ENCODE data around the gene TGFBI.
A peak's percentile ranks its signal among the peaks of the same experiment; 100 is the strongest.

TGFBI gene

DNA sequence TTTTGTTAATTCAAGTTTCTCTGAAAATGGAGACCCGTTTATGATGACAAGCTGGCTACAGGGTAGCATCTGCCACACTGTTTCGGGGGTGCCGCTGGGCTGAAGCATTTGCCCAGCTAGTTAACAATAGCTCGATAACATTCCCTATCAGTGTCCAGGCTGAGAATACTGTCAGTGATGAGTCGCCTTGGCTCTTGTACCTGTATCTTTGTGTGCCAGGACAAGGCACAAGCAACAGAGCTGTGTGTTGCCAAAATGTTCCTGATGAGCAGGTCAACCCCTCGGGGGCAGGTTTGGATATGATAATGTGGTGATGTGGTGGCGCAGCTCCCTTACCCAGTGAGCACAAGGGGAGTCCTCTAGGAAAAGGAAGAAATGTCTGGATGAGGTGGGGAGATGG is 7.0 kb downstream of the TGFBI start:
- Histone ChIP-seq H3K4me3 (ENCODE audit: extremely low read depth, insufficient read depth, low read length, poor library complexity, severe bottlenecking) (no peak overlapping the region), H3K27ac (ENCODE audit: low read depth, low read length, severe bottlenecking) (no peak overlapping the region), H3K9me3 (ENCODE audit: control insufficient read depth, low read length) (peaks cover 11% of the 10 kb centered on the region), H3K4me1 (ENCODE audit: control insufficient read depth, insufficient read depth, low read length, poor library complexity, severe bottlenecking) (peaks cover 31% of the 10 kb centered on the region), H3K36me3 (ENCODE audit: control insufficient read depth, insufficient read depth, low read length) (peaks cover 96% of the 10 kb centered on the region)
- WGBS, 2 experiments (ENCODE audit: insufficient coverage in 2 of 2): 97 to 99% methylated on average over 7 of the region's 7 CpGs

DNA sequence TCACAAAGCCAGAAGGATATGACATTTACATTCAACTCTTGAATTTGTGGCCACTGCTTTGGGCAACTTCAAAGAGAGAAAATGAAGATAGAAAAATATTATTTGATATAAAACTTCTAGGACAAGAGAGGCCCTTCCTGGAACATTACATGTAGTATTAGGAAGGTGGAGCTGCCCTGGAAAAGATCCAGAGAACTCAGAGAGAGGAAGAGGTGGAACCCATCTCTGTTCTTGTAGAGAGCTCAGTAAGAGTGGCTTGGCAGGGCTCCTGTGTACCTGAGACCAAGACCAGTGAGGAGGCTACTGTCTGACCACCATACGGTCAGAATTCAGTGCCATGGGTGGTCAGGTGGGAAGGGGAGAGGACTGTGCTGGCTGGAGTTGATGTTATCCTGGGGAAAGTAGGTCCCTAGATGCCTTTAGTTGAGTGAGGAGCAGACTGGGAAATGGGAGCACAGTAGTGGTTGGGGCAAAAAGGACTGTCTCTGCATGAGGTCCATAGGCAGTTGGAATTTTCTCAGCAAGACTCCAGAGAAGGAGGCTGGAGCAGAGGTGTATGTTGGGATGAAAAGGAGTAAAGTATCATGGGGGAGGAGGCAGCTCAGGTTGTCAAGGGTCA is 7.6 kb downstream of the TGFBI start:
- Histone ChIP-seq H3K9me3 (ENCODE audit: control insufficient read depth, low read length) (peaks cover 11% of the 10 kb centered on the region), H3K4me3 (ENCODE audit: extremely low read depth, insufficient read depth, low read length, poor library complexity, severe bottlenecking) (no peak overlapping the region), H3K36me3 (ENCODE audit: control insufficient read depth, insufficient read depth, low read length) (peaks cover 95% of the 10 kb centered on the region), H3K4me1 (ENCODE audit: control insufficient read depth, insufficient read depth, low read length, poor library complexity, severe bottlenecking) (peaks cover 29% of the 10 kb centered on the region), H3K27ac (ENCODE audit: low read depth, low read length, severe bottlenecking) (peak overlapping the region; percentile 11)
- whole genome bisulfite sequencing, 2 experiments (ENCODE audit: insufficient coverage in 2 of 2): 100% methylated on average over 1 of the region's 1 CpG; no CpG with 5 or more reads in 1 of the 2 experiments

DNA sequence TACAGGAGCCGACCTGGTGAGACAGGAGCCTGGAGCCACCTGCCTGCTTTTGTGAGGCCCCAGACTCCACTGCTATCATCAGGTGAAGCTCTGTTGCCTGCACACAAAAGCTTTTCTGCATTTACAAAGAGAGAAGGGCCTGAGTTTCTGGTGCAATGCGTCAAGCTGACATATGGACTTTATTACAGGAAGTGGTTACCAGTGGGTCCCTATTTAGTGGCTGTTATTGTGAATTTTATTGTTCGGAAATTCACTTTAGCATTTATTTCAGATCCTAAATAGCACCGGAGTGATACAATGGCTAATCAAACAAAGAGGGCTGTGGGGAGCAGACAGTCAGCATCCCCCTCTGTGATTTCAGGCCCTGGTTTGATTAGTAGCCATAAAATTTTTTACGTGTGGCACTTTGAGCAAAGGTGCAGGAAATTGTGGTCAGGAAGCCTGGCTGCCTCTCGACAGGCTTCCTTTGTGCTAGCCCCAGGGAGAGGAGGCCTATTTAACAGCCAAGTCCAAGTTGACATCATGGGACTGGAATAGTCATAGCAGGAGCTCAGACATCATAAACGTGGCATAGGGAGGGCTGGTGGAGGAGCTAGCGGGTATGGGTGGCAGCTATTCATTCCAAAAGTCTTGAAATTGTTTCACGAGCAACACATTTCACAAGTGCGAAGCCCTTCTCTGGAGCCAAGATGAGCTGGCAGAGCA is 8.4 kb downstream of the TGFBI start:
- Histone ChIP-seq H3K27ac (ENCODE audit: low read depth, low read length, severe bottlenecking) (peak overlapping the region; percentile 11), H3K9me3 (ENCODE audit: control insufficient read depth, low read length) (peaks cover 11% of the 10 kb centered on the region), H3K4me1 (ENCODE audit: control insufficient read depth, insufficient read depth, low read length, poor library complexity, severe bottlenecking) (peaks cover 29% of the 10 kb centered on the region), H3K36me3 (ENCODE audit: control insufficient read depth, insufficient read depth, low read length) (peaks cover 94% of the 10 kb centered on the region), H3K4me3 (ENCODE audit: extremely low read depth, insufficient read depth, low read length, poor library complexity, severe bottlenecking) (no peak overlapping the region)
- 89 to 90% methylated on average over 7 to 8 of the region's 10 CpGs for WGBS, 2 experiments (ENCODE audit: insufficient coverage in 2 of 2)

DNA sequence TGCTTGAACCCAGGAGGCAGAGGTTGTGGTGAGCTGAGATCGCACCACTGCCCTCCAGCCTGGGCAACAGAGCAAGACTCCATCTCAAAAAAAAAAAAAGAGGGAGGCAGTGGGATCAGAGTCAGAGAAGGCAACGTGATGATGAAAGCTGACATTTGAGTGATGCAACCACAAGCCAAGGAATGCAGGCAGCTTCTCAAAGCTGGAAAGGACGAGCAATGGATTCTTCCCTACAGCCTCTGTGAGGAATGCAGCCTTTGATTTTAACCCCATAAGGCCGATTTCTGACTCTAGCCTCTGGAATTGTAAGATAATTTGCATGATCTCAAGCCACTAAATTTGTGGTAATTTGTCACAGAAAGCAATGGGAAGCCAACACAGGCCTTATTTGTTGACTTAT is 9.8 kb downstream of the TGFBI start:
- no peak overlapping the region for H3K27ac ChIP-seq (ENCODE audit: low read depth, low read length, severe bottlenecking)

DNA sequence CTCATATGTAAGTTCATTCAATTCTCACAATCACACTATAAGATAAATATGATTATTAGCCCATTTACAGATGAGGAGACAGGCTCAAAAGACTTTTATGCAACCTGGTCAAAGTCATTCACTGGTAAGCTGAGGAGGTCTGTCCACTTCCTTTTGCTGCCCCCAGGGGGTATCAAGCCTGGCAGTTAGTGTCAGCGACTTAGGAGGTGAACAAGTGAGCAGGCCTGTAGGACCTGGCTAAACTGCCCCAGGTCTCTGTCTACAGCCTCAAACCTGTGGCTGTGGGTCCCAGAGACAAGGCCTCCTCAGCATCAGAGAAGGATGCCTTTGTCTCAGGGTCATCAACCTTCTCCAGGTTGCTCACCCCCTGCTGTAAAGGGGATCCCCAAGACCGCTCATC is 10.4 kb downstream of the TGFBI start:
- Histone ChIP-seq H3K4me3 (ENCODE audit: extremely low read depth, insufficient read depth, low read length, poor library complexity, severe bottlenecking) (no peak overlapping the region), H3K27ac (ENCODE audit: low read depth, low read length, severe bottlenecking) (no peak overlapping the region)
- 88 to 100% methylated on average over 1 to 2 of the region's 2 CpGs for WGBS, 2 experiments (ENCODE audit: insufficient coverage in 2 of 2)

More for the DNA sequence above, 9.8 kb downstream of the TGFBI start:
- Histone ChIP-seq H3K9me3 (ENCODE audit: control insufficient read depth, low read length) (peaks cover 11% of the 10 kb centered on the region), H3K4me3 (ENCODE audit: extremely low read depth, insufficient read depth, low read length, poor library complexity, severe bottlenecking) (no peak overlapping the region), H3K36me3 (ENCODE audit: control insufficient read depth, insufficient read depth, low read length) (peaks cover 84% of the 10 kb centered on the region), H3K4me1 (ENCODE audit: control insufficient read depth, insufficient read depth, low read length, poor library complexity, severe bottlenecking) (peaks cover 19% of the 10 kb centered on the region)
- 86 to 90% methylated on average over 2 to 3 of the region's 4 CpGs for WGBS, 2 experiments (ENCODE audit: insufficient coverage in 2 of 2)

DNA sequence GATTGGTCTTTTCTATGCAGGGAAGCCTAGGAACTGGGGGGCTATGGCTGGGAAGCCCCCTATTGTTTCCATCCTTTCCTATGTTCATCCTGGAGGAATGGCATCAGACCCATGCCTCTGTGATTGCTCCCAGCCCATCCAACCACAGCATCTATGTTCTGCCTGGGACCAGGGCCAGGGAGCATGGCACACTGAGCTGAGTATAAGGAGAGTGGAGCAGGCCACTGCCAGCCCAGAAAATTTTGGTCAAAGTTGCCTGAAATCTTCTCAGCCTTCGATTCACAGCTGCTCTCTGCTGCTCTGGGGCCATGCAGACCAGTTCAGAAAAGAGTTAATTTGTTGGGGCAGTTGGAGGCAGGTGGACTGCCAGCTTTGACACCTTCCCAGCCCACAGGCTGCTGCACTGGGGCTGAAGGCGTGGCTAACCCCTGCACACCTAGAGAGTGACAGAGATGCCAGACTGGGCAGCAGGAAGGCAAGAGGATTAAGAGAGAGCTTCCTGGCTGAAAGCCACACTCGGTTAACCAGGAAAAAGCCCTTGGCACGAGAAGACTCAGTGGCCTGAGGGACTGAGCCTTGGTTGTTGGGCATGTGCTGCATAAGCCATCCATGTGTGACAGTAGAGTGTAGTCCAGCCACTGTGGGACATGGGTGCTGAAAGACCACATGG is 12.1 kb downstream of the TGFBI start:
- H3K4me1 ChIP-seq (ENCODE audit: control insufficient read depth, insufficient read depth, low read length, poor library complexity, severe bottlenecking): peaks cover 18% of the 10 kb centered on the region
- no peak overlapping the region for H3K4me3 ChIP-seq (ENCODE audit: extremely low read depth, insufficient read depth, low read length, poor library complexity, severe bottlenecking)
- H3K9me3 ChIP-seq (ENCODE audit: control insufficient read depth, low read length): peaks cover 11% of the 10 kb centered on the region
- H3K36me3 ChIP-seq (ENCODE audit: control insufficient read depth, insufficient read depth, low read length): peaks cover 84% of the 10 kb centered on the region
- no peak overlapping the region for H3K27ac ChIP-seq (ENCODE audit: low read depth, low read length, severe bottlenecking)
- WGBS, 2 experiments (ENCODE audit: insufficient coverage in 2 of 2): 92 to 94% methylated on average over 4 of the region's 4 CpGs

More for the DNA sequence above, 10.4 kb downstream of the TGFBI start:
- Histone ChIP-seq H3K4me1 (ENCODE audit: control insufficient read depth, insufficient read depth, low read length, poor library complexity, severe bottlenecking) (peaks cover 20% of the 10 kb centered on the region), H3K36me3 (ENCODE audit: control insufficient read depth, insufficient read depth, low read length) (peaks cover 84% of the 10 kb centered on the region), H3K9me3 (ENCODE audit: control insufficient read depth, low read length) (peaks cover 11% of the 10 kb centered on the region)

DNA sequence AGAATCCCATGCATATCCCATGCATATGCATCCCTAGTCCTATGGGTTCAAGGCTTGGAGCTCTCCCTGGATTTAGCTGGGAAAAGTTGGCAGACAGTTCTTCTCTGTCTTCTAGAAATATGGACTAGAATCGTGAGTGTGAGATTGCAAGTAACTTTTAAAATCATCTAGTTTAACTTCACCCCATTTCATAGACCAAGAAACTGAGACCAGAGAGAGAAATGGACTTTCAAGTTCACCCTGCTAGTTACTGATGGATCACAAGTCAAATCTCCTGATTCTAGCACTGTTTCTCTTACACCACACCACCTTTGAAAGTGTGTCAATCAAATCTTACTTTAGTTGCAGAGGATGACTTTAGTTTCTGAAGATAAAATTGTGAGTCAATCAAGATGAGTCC is 13.4 kb downstream of the TGFBI start:
- H3K9me3 ChIP-seq (ENCODE audit: control insufficient read depth, low read length): peaks cover 11% of the 10 kb centered on the region
- peaks cover 18% of the 10 kb centered on the region for H3K4me1 ChIP-seq (ENCODE audit: control insufficient read depth, insufficient read depth, low read length, poor library complexity, severe bottlenecking)
- WGBS, 2 experiments (ENCODE audit: insufficient coverage in 2 of 2): no CpG with 5 or more reads among the region's 1 CpG
- peak overlapping the region; percentile 69 for H3K27ac ChIP-seq (ENCODE audit: low read depth, low read length, severe bottlenecking)
- H3K4me3 ChIP-seq (ENCODE audit: extremely low read depth, insufficient read depth, low read length, poor library complexity, severe bottlenecking): no peak overlapping the region
- peaks cover 85% of the 10 kb centered on the region for H3K36me3 ChIP-seq (ENCODE audit: control insufficient read depth, insufficient read depth, low read length)

DNA sequence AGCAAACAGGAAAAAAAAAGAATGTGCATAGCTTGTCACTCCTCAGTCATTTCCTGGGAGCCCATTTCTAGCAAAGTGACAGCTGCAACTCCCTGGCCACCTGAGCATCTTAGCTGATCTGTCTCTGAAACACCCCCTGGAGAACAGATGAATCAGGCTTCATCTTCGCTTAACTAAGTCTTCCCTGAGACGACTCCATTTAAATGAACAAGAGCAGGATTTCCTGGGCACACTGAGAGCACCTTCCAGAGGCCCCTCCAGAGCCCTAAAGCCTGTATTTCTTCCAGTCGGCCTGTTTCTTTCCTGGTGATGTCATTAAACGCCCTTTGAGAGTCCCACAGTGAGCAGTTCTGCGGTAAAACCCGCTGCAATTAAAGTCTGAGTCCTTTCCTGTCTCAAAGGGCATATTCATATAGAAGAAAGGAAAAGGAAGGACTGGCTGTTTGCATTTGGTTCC is 13.9 kb downstream of the TGFBI start:
- Histone ChIP-seq H3K9me3 (ENCODE audit: control insufficient read depth, low read length) (peaks cover 11% of the 10 kb centered on the region), H3K36me3 (ENCODE audit: control insufficient read depth, insufficient read depth, low read length) (peaks cover 85% of the 10 kb centered on the region), H3K4me1 (ENCODE audit: control insufficient read depth, insufficient read depth, low read length, poor library complexity, severe bottlenecking) (peaks cover 18% of the 10 kb centered on the region), H3K27ac (ENCODE audit: low read depth, low read length, severe bottlenecking) (peak overlapping the region; percentile 69), H3K4me3 (ENCODE audit: extremely low read depth, insufficient read depth, low read length, poor library complexity, severe bottlenecking) (no peak overlapping the region)
- whole genome bisulfite sequencing, 2 experiments (ENCODE audit: insufficient coverage in 2 of 2): 40 to 51% methylated on average over 5 to 6 of the region's 6 CpGs

DNA sequence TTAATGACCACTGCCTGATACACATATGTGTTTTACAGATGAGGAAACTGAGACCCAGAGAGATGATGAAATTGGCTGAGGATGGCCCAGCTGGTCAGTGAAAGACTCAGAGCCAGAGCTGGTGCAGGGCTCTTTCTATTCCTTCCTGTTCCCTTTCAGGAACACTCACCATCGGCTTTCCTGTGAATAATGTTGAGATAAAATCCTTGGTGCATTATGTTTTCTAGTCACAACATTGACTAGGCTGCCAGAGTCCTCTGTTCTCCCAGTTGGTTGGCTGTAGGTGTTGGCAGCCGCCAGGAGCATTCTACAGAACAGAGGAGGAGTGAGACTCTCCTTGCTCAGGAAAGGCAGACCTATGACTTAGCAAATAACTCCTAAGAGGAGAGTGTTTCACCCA is 14.8 kb downstream of the TGFBI start:
- peaks cover 18% of the 10 kb centered on the region for H3K4me1 ChIP-seq (ENCODE audit: control insufficient read depth, insufficient read depth, low read length, poor library complexity, severe bottlenecking)
- peaks cover 85% of the 10 kb centered on the region for H3K36me3 ChIP-seq (ENCODE audit: control insufficient read depth, insufficient read depth, low read length)
- 100% methylated on average over 1 of the region's 2 CpGs; no CpG with 5 or more reads in 1 of the 2 experiments for WGBS, 2 experiments (ENCODE audit: insufficient coverage in 2 of 2)
- peak overlapping the region; percentile 69 for H3K27ac ChIP-seq (ENCODE audit: low read depth, low read length, severe bottlenecking)
- H3K9me3 ChIP-seq (ENCODE audit: control insufficient read depth, low read length): peaks cover 4% of the 10 kb centered on the region
- H3K4me3 ChIP-seq (ENCODE audit: extremely low read depth, insufficient read depth, low read length, poor library complexity, severe bottlenecking): no peak overlapping the region

DNA sequence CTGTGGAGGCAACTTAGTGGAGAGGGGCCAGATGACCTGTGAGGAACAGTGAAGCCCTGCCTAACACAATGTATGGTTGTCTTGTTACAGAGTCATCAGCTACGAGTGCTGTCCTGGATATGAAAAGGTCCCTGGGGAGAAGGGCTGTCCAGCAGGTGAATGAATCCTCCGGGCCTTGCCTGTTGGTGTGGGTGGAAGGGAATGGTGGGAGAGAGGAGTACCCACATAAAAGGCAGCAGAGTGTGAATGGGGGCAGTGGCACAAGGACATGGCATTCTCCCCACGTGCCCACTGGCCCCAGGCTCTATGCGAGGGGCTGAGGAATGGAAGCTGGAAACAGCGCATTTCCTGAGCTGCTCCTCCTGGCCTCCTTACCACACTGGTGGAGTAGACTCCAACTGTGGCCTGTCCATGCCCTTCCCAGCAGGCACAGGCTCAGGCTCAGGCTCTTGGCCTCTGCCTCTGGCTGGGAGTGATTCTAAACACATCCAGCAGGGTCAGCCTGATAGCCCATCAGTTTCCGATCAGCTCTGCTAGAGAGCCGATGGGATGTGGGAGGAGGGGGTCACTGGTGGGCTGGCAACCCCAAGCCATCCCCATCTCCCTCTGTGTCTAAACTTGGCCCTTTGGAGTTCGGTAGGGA is 15.3 kb downstream of the TGFBI start:
- peaks cover 16% of the 10 kb centered on the region for H3K4me1 ChIP-seq (ENCODE audit: control insufficient read depth, insufficient read depth, low read length, poor library complexity, severe bottlenecking)
- WGBS, 2 experiments (ENCODE audit: insufficient coverage in 2 of 2): 92 to 95% methylated on average over 6 to 8 of the region's 8 CpGs
- no peak overlapping the region for H3K27ac ChIP-seq (ENCODE audit: low read depth, low read length, severe bottlenecking)
- no peaks in the 10 kb centered on the region for H3K9me3 ChIP-seq (ENCODE audit: control insufficient read depth, low read length)
- H3K4me3 ChIP-seq (ENCODE audit: extremely low read depth, insufficient read depth, low read length, poor library complexity, severe bottlenecking): no peak overlapping the region
- peaks cover 84% of the 10 kb centered on the region for H3K36me3 ChIP-seq (ENCODE audit: control insufficient read depth, insufficient read depth, low read length)
